Measurements from ENCODE around the gene AMELX.

DNA sequence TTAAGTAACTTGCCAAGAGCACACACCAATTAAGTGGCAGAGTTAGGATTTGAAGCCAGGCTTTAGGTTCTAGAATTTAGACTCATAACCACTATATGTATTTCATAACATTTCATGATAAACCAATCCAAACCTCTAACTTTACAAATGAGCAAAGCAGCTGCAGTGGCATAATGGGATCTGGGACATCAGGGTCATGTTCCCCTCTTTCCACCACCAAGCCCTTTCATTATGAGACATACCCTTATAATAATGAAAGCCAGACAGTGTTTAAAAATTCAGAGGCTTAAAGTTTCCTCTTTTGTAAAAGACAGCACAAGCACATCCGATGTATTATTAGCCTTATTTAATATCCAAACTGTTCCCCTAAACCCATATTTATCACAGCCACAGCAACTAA lies 28.3 kb upstream of the AMELX start:
- TF ChIP-seq, protein P1, sequence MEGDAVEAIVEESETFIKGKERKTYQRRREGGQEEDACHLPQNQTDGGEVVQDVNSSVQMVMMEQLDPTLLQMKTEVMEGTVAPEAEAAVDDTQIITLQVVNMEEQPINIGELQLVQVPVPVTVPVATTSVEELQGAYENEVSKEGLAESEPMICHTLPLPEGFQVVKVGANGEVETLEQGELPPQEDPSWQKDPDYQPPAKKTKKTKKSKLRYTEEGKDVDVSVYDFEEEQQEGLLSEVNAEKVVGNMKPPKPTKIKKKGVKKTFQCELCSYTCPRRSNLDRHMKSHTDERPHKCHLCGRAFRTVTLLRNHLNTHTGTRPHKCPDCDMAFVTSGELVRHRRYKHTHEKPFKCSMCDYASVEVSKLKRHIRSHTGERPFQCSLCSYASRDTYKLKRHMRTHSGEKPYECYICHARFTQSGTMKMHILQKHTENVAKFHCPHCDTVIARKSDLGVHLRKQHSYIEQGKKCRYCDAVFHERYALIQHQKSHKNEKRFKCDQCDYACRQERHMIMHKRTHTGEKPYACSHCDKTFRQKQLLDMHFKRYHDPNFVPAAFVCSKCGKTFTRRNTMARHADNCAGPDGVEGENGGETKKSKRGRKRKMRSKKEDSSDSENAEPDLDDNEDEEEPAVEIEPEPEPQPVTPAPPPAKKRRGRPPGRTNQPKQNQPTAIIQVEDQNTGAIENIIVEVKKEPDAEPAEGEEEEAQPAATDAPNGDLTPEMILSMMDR (IDR thresholded peaks at IDR 0.05): no peak
- TF ChIP-seq POLR2AphosphoS5 (IDR thresholded peaks at IDR 0.05) (no peak), POLR2A (IDR thresholded peaks at IDR 0.05) (no peak)

All from prostate gland (tissue), 2 donors.